Endothelial cell of umbilical vein (primary cell): ENCODE results near the gene PDE1C. TPM values are rescaled to one million over a fixed set of nuclear protein-coding genes. Genes with fewer than 3 reads are reported as not detected.

ENCODE experiments used
- BruUV-seq: library from RNA; stranded (reverse); fragments of 400-500 nt; replicated peaks from 2 replicates; lab custom pipeline; 2021; lab: Mats Ljungman, UMichigan
- CTCF ChIA-PET: fragments of 300-600, 350-600 bp; sonication (Branson Sonifier 250); formaldehyde crosslinking; loops from one replicate; lab custom pipeline; 2021; ENCODE audit warnings: antibody characterized with exemption, inconsistent platforms; lab: Charles Lee
- POLR2A ChIA-PET: fragments of 300-600, 350-600 bp; sonication (Branson Sonifier 250); formaldehyde crosslinking; loops from one replicate; lab custom pipeline; 2021; ENCODE audit warnings: antibody characterized with exemption, inconsistent platforms; lab: Charles Lee
- DNase-seq: peaks from one replicate; pipeline ENCODE4 v3.0.0-alpha.2; 2011; ENCODE audit warnings: low read depth, low spot score
- FAIRE-seq: peaks from 2 replicates; lab custom pipeline; 2011; peaks lifted over from hg19 to GRCh38; lab: Jason Lieb, UNC
- H2AFZ ChIP-seq: 2 replicates; pipeline ENCODE4 v1.6.0; 2012; ENCODE audit warnings: low read depth, low read length, control low read depth, inconsistent platforms
- H3K27ac ChIP-seq: 2 replicates; pipeline ENCODE4 v1.5.1; 2011; ENCODE audit warnings: low read depth, mild to moderate bottlenecking, control low read depth, low read length, moderate library complexity; ENCODE audit not compliant: insufficient read depth
- H3K27me3 ChIP-seq, 2 experiments: 2 replicates each; pipeline versions ENCODE4 v1.6.0 to v1.6.1; 2011; ENCODE audit warnings: low read length in 2 of 2, mixed read lengths in 1 of 2; ENCODE audit not compliant: control insufficient read depth in 2 of 2, insufficient read depth in 2 of 2
- H3K36me3 ChIP-seq, 2 experiments: 2 replicates in 1 of 2; 3 replicates in 1 of 2; pipeline ENCODE4 v1.5.1; 2011; ENCODE audit warnings: low read length in 2 of 2, mild to moderate bottlenecking in 1 of 2, moderate library complexity in 1 of 2; ENCODE audit not compliant: control insufficient read depth in 2 of 2, insufficient read depth in 2 of 2; ENCODE audit errors: extremely low read depth in 1 of 2
- H3K4me1 ChIP-seq: 3 replicates; pipeline ENCODE4 v1.5.1; 2011; ENCODE audit warnings: mild to moderate bottlenecking, low read length; ENCODE audit not compliant: control insufficient read depth, insufficient read depth; ENCODE audit errors: extremely low read depth
- H3K4me2 ChIP-seq: 2 replicates; pipeline ENCODE4 v1.6.1; 2011; ENCODE audit warnings: low read length, control low read depth, mixed read lengths; ENCODE audit not compliant: insufficient read depth
- H3K4me3 ChIP-seq, 3 experiments: fragments of 200-600 bp in 1 of 3; sonication (generic), shearing (Covaris generic) in 1 of 3; replicated peaks in 1 of 3; 2 replicates each; pipeline ENCODE4 v1.5.1; 2011 to 2016; ENCODE audit warnings: control low read depth in 3 of 3, low read length in 3 of 3, mild to moderate bottlenecking in 2 of 3, inconsistent platforms in 1 of 3, low read depth in 1 of 3, moderate library complexity in 1 of 3; ENCODE audit not compliant: insufficient read depth in 1 of 3
- H3K79me2 ChIP-seq: 2 replicates; pipeline ENCODE4 v1.6.0; 2012; ENCODE audit warnings: low read length, inconsistent platforms; ENCODE audit not compliant: control insufficient read depth, insufficient read depth
- H3K9ac ChIP-seq: replicated peaks from 2 replicates; pipeline ENCODE3; 2011; ENCODE audit warnings: low read length, control low read depth; ENCODE audit not compliant: insufficient read depth; ENCODE audit errors: extremely low read depth
- H3K9me1 ChIP-seq: replicated peaks from 3 replicates; pipeline ENCODE4 v1.6.0; 2011; ENCODE audit warnings: mild to moderate bottlenecking, low read length; ENCODE audit not compliant: control insufficient read depth, insufficient read depth; ENCODE audit errors: extremely low read depth
- H3K9me3 ChIP-seq: replicated peaks from 2 replicates; pipeline ENCODE4 v1.5.1; 2012; ENCODE audit warnings: low read length, inconsistent platforms; ENCODE audit not compliant: control insufficient read depth, insufficient read depth
- H4K20me1 ChIP-seq: replicated peaks from 2 replicates; pipeline ENCODE3; 2011; ENCODE audit warnings: mild to moderate bottlenecking, low read length; ENCODE audit not compliant: control insufficient read depth, insufficient read depth; ENCODE audit errors: extremely low read depth
- EZH2 ChIP-seq: IDR thresholded peaks from 2 replicates; pipeline ENCODE4 v1.6.1; 2012; ENCODE audit warnings: borderline replicate concordance, low read depth, mild to moderate bottlenecking, moderate library complexity, low read length, inconsistent platforms; ENCODE audit not compliant: severe bottlenecking
- FOS ChIP-seq: IDR thresholded peaks from 2 replicates; pipeline ENCODE4 v1.6.1; 2011; ENCODE audit warnings: mild to moderate bottlenecking, low read length, moderate library complexity, borderline replicate concordance; ENCODE audit not compliant: insufficient read depth
- GATA2 ChIP-seq: IDR thresholded peaks from 2 replicates; pipeline ENCODE4 v1.7.0; 2011; ENCODE audit warnings: low read depth, mild to moderate bottlenecking, moderate library complexity, mixed read lengths, low read length; ENCODE audit not compliant: insufficient read length, insufficient read depth
- JUN ChIP-seq: IDR thresholded peaks from 2 replicates; pipeline ENCODE4 v1.6.1; 2011; ENCODE audit warnings: borderline replicate concordance, low read depth; ENCODE audit not compliant: insufficient read length, insufficient read depth
- MYC ChIP-seq: IDR thresholded peaks from one replicate; pipeline ENCODE4 v1.6.1; 2011; ENCODE audit warnings: mild to moderate bottlenecking, low read depth, low read length
- POLR2A ChIP-seq: IDR thresholded peaks from 2 replicates; pipeline ENCODE4 v1.6.1; 2012; ENCODE audit warnings: low read depth, mild to moderate bottlenecking, control low read depth, low read length
- POLR2AphosphoS5 ChIP-seq: IDR thresholded peaks from 2 replicates; pipeline ENCODE4 v1.6.1; 2012; ENCODE audit warnings: low read depth, mild to moderate bottlenecking, control low read depth, low read length, moderate library complexity; ENCODE audit not compliant: insufficient read depth
- dilution Hi-C: fragments of 300-500 bp; cut with MboI; formaldehyde crosslinking; loops from one replicate; pipeline ENCODE4 v1.15.0; 2019; ENCODE audit warnings: low sequenced_read_pairs; ENCODE audit not compliant: extremely low pct_ligation_motif_present
- intact Hi-C: fragments of 100-400 bp; cut with micrococcal nuclease; formaldehyde crosslinking; loops from one replicate; pipeline ENCODE4 v1.10.0; 2022
- polyA plus RNA-seq, 4 experiments: library from polyadenylated mRNA; depleted of rRNA in 3 of 4; stranded (reverse) in 3 of 4; unstranded in 1 of 4; fragments of >200 nt; gene quantifications; 2 replicates each; pipeline versions ENCODE4 v1.2.1 to v1.2.3, GENCODE V29; 2011 to 2012; ENCODE audit warnings: missing spikeins in 1 of 4
- total RNA-seq: library from RNA; stranded (reverse); gene quantifications from 2 replicates; pipeline ENCODE4 v1.2.3, GENCODE V29; 2021
- TF ChIP-seq, protein P1 (sequence below): IDR thresholded peaks from 2 replicates; pipeline ENCODE4 v1.6.1; 2011; ENCODE audit not compliant: insufficient read depth, insufficient read length
- TF ChIP-seq, protein P2 (sequence below), 2 donors: IDR thresholded peaks; 1 replicate in 1 of 2; 2 replicates in 1 of 2; pipeline ENCODE4 v1.5.1; 2011; ENCODE audit warnings: low read length in 2 of 2, mild to moderate bottlenecking in 2 of 2, moderate library complexity in 2 of 2, control low read depth in 1 of 2, inconsistent platforms in 1 of 2, low read depth in 1 of 2; ENCODE audit not compliant: insufficient read depth in 1 of 2; ENCODE audit errors: extremely low read depth in 1 of 2

Gene PDE1C
- total and polyA plus RNA-seq, 2 donors (not counting 3 experiments of a cell fraction or from before 2014, with no cell fraction given), result 0.90 to 3.1 TPM

DNA sequence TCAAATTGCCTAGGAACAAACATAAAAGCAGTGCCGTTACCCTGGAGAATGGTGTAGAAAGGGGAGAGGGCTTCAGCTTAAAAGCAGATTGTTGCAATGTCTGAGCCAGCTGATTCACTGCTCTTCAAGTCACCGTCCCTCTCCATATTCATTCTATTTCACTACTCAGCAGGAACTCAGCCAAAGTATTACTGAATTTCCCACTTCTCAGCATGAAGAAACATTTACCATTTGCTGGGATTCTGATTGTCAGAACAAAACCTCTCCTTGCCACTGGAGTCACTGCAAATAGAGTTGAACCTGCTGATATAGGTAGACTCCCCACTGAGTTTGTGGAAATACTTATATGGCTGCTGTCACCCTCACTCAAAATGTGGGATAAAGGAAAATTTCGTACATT lies 311.5 kb downstream of the PDE1C start:
- Histone ChIP-seq H3K9ac (no peak overlapping the region), H3K9me1 (no peaks in the 10 kb centered on the region), H3K4me3 (no peak overlapping the region), H4K20me1 (no peaks in the 10 kb centered on the region), H3K79me2 (no peaks in the 10 kb centered on the region), H3K4me2 (no peak overlapping the region), H3K36me3 (no peaks in the 10 kb centered on the region), H3K9me3 (no peaks in the 10 kb centered on the region), H3K27me3 (no peaks in the 10 kb centered on the region), H3K27ac (no peak overlapping the region), H2AFZ (no peak overlapping the region), H3K4me1 (no peaks in the 10 kb centered on the region)
- no peak for TF ChIP-seq EZH2
- no peak for TF ChIP-seq JUN
- no peak for TF ChIP-seq POLR2AphosphoS5
- TF ChIP-seq, protein P1, sequence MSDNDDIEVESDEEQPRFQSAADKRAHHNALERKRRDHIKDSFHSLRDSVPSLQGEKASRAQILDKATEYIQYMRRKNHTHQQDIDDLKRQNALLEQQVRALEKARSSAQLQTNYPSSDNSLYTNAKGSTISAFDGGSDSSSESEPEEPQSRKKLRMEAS, result no peak
- no peak for TF ChIP-seq POLR2A
- no peak for TF ChIP-seq MYC
- TF ChIP-seq, protein P2, sequence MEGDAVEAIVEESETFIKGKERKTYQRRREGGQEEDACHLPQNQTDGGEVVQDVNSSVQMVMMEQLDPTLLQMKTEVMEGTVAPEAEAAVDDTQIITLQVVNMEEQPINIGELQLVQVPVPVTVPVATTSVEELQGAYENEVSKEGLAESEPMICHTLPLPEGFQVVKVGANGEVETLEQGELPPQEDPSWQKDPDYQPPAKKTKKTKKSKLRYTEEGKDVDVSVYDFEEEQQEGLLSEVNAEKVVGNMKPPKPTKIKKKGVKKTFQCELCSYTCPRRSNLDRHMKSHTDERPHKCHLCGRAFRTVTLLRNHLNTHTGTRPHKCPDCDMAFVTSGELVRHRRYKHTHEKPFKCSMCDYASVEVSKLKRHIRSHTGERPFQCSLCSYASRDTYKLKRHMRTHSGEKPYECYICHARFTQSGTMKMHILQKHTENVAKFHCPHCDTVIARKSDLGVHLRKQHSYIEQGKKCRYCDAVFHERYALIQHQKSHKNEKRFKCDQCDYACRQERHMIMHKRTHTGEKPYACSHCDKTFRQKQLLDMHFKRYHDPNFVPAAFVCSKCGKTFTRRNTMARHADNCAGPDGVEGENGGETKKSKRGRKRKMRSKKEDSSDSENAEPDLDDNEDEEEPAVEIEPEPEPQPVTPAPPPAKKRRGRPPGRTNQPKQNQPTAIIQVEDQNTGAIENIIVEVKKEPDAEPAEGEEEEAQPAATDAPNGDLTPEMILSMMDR (IDR thresholded peaks at IDR 0.05; ENCODE audit: extremely low read depth in 1 of 2, insufficient read depth in 1 of 2, low read depth in 1 of 2, low read length in 2 of 2), result no peak
- TF ChIP-seq FOS, result no peak
- no peak for TF ChIP-seq GATA2
- DNase-seq (no peak), FAIRE-seq (no peak)
- dilution Hi-C loops (no loop called here), intact Hi-C loops (no loop called here)
- POLR2A ChIA-PET, result no interaction called here
- CTCF ChIA-PET, result no interaction called here
- no TSS peak for BruUV-seq
